Mesodermal cell (in vitro differentiated cells): ENCODE measurements around the gene ERCC5. TPM values are rescaled to one million over a fixed set of nuclear protein-coding genes. Genes with fewer than 3 reads are reported as not detected.
A peak's percentile ranks its signal among the peaks of the same experiment; 100 is the strongest.

Source experiments
- H3K27ac ChIP-seq: 2 replicates; pipeline ENCODE4 v1.7.0; 2013; ENCODE audit warnings: mild to moderate bottlenecking, low read depth, low read length, moderate library complexity; ENCODE audit not compliant: severe bottlenecking
- H3K36me3 ChIP-seq: 2 replicates; pipeline ENCODE4 v1.7.1; 2013; ENCODE audit warnings: mild to moderate bottlenecking, low read length, moderate library complexity; ENCODE audit not compliant: control insufficient read depth, insufficient read depth
- H3K4me1 ChIP-seq: one replicate; pipeline ENCODE4 v1.7.1; 2013; ENCODE audit warnings: mild to moderate bottlenecking, low read length; ENCODE audit not compliant: insufficient read depth, control insufficient read depth, poor library complexity, severe bottlenecking
- H3K4me3 ChIP-seq: 2 replicates; pipeline ENCODE4 v1.7.0; 2013; ENCODE audit warnings: low read length, control low read depth, mild to moderate bottlenecking; ENCODE audit not compliant: insufficient read depth, poor library complexity, severe bottlenecking; ENCODE audit errors: extremely low read depth
- H3K9me3 ChIP-seq: 2 replicates; pipeline ENCODE4 v1.7.1; 2013; ENCODE audit warnings: mild to moderate bottlenecking, low read length, moderate library complexity; ENCODE audit not compliant: control insufficient read depth
- WGBS, 2 experiments: methylation state at CpG; one replicate each; pipeline ENCODE4 v1.1.5; 2013; ENCODE audit warnings: missing lambda C conversion rate in 2 of 2; ENCODE audit not compliant: insufficient coverage in 2 of 2; 5-methylcytosine and 5-hydroxymethylcytosine counted together
- polyA plus RNA-seq, 2 experiments: library from polyadenylated mRNA; stranded (reverse); fragments of 50-300 nt; gene quantifications; one replicate each; pipeline ENCODE4 v1.2.3, GENCODE V29; 2013

The ERCC5 gene
- polyA plus RNA-seq (2013, experiment 1 of 2) = 49.0 TPM
- polyA plus RNA-seq (2013, experiment 2 of 2) = 47.9 TPM

- H3K4me3 ChIP-seq = peak within 1 kb of the TSS; percentile 98
- WGBS, 2 experiments = 0% methylated on average over 37 to 38 of the region's 49 CpGs
- no peaks in the 10 kb centered on the region for H3K4me1 ChIP-seq
- H3K27ac ChIP-seq = peak within 1 kb of the TSS; percentile 94
- no peaks in the 10 kb centered on the region for H3K9me3 ChIP-seq
- H3K36me3 ChIP-seq = no peaks in the 10 kb centered on the region
Measured at GRCh38 chr13:102845630-102846260, at the start of gene ERCC5. ERCC5 (plus strand) TSS chr13:102846032; CDS start chr13:102846267, 235 bp downstream.

DNA sequence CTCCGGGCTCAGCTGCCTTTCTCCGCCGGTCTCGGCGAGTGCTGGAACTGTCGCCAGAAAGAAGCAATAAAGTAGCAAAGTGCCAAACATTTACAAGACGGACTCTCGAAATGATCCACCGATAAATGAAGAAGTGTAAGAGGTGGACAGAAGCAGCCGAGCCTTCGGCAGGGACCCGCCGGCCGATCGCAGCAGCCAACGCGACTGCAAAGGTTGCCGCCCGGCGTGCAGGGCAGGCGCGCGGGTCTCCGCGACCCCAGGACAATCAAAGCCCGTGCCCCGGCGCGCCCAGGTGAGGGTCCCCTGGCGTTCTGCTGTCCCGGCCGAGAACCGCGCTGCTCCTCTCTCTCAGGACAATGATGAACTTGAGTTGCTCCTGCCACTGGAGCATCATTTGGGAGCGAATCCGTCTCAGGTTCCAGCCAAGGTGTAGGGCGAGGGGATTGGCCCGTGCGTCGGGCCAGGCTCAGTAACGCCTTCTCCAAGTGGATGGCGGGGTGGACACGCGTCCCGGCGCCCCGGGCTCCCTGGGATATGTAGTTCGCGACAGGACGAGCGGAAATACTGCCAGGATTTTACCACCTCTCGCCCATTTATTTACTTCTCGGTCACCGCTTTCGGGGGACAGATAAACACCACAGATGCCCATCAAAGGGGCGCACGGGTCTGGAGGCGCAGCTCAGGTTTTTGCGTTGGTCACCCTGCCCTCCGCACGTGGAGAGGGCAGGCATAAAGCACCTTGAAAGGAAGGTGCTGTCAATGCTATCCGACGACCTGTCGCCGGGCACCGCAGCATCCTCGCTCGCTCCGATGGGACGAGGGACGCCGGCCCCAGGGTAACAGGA, 47.0 kb upstream of the ERCC5 start, which contains the start of the genes BIVM and POGLUT2:
TSS of gene BIVM (plus strand) at position 539 of the 845 bp plus-strand sequence. CDS start 8,149 bp downstream, outside the sequence.
TSS of gene POGLUT2 (minus strand) at position 396 of the 845 bp plus-strand sequence. CDS start at position 90, 306 bp downstream.
- peak within 1 kb of the TSS; percentile 85 for H3K4me3 ChIP-seq
- WGBS, 2 experiments = 0 to 1% methylated on average over 64 to 67 of the region's 72 CpGs
- H3K27ac ChIP-seq = no peak within 1 kb of the TSS
- H3K36me3 ChIP-seq = peaks cover 4% of the 10 kb centered on the region
- H3K4me1 ChIP-seq = no peaks in the 10 kb centered on the region
- no peaks in the 10 kb centered on the region for H3K9me3 ChIP-seq

- 3 to 4% methylated on average over 52 to 59 of the region's 69 CpGs for WGBS, 2 experiments
- Histone ChIP-seq H3K9me3 (no peaks in the 10 kb centered on the region), H3K27ac (no peak overlapping the region), H3K4me3 (peak overlapping the region; percentile 85), H3K4me1 (no peaks in the 10 kb centered on the region), H3K36me3 (peaks cover 7% of the 10 kb centered on the region)
Measured at GRCh38 chr13:102799426-102800144, 46.2 kb upstream of the ERCC5 start.

- Histone ChIP-seq H3K36me3 (peaks cover 4% of the 10 kb centered on the region), H3K4me1 (no peaks in the 10 kb centered on the region), H3K9me3 (no peaks in the 10 kb centered on the region), H3K27ac (no peak overlapping the region), H3K4me3 (peak overlapping the region; percentile 85)
- 5% methylated on average over 43 to 50 of the region's 81 CpGs for WGBS, 2 experiments
Measured at GRCh38 chr13:102800145-102801041, 45.4 kb upstream of the ERCC5 start.

DNA sequence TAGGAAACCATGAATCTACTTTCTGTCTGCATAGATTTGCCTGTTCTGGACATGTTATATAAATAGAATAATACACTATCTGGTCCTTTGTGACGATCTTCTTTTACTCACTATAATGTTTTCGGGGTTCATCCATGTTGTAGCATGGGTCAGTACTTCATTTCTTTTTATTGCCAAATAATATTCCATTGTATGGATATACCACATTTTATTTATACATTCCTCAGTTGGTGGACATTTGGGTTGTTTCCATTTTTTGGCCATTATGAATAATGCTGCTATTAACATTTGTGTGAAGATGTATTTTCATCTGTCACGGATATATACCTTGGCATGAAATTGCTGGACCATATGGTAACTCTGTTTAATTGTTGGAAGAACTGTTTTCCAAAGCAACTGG, 40.2 kb upstream of the ERCC5 start:
- Histone ChIP-seq H3K36me3 (peaks cover 16% of the 10 kb centered on the region), H3K4me1 (no peaks in the 10 kb centered on the region), H3K4me3 (no peak overlapping the region), H3K9me3 (no peaks in the 10 kb centered on the region), H3K27ac (no peak overlapping the region)
- WGBS, 2 experiments = 80% methylated on average over 1 of the region's 3 CpGs; no CpG with 5 or more reads in 1 of the 2 experiments

DNA sequence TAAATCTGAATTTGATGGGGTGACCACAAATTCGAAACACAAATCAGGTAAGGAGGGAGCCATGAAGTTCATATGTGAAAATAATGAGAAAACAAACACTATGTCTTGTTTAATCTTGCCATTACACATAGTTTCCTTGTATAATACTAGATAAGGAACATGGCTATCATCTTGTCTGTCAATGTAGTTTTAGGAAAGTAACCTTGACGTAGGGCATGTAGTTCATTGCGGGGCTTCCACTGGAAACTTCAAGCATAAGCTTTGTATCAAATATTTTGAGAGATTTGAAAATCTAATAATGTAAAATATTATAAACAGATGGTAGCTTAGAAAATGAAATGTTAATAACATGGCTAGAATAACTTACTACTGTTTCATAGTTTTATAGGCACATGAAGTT, 38.1 kb upstream of the ERCC5 start:
- Histone ChIP-seq H3K9me3 (peaks cover 5% of the 10 kb centered on the region), H3K4me3 (no peak overlapping the region), H3K27ac (no peak overlapping the region), H3K4me1 (peaks cover 6% of the 10 kb centered on the region), H3K36me3 (peaks cover 23% of the 10 kb centered on the region)
- no CpG with 5 or more reads among the region's 3 CpGs for WGBS, 2 experiments

- Histone ChIP-seq H3K9me3 (peaks cover 5% of the 10 kb centered on the region), H3K36me3 (peaks cover 16% of the 10 kb centered on the region), H3K4me1 (peaks cover 13% of the 10 kb centered on the region), H3K4me3 (no peak overlapping the region), H3K27ac (no peak overlapping the region)
Measured at GRCh38 chr13:102812611-102813287, 33.1 kb upstream of the ERCC5 start.

GRCh38 chr13:102814025-102814607, 31.7 kb upstream of the ERCC5 start:
- WGBS, 2 experiments = 94 to 95% methylated on average over 6 of the region's 7 CpGs
- Histone ChIP-seq H3K27ac (no peak overlapping the region), H3K4me1 (peaks cover 20% of the 10 kb centered on the region)

DNA sequence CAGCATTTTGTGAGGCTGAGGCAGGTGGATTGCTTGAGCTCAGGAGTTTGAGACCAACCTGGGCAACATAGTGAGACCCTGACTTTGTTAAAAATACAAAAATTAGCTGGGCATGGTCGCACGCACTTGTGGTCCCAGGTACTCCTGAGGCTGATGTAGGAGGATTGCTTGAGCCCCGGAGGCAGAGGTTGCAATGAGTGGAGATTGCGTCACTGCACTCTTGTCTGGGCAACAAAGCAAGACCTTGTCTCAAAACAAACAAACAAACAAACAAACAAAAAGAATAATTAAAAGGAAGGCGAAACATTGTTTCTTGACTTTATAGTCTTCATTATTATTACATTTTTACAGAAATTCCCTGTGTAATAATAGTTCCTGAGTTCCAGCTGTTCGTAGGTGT, 31.0 kb upstream of the ERCC5 start:
- peaks cover 20% of the 10 kb centered on the region for H3K4me1 ChIP-seq
- WGBS, 2 experiments = 50% methylated on average over 2 of the region's 6 CpGs
- no peak overlapping the region for H3K27ac ChIP-seq
- H3K4me3 ChIP-seq = no peak overlapping the region
- peaks cover 5% of the 10 kb centered on the region for H3K9me3 ChIP-seq
- H3K36me3 ChIP-seq = peaks cover 10% of the 10 kb centered on the region

More at GRCh38 chr13:102814025-102814607, 31.7 kb upstream of the ERCC5 start:
- peaks cover 16% of the 10 kb centered on the region for H3K36me3 ChIP-seq
- H3K4me3 ChIP-seq = no peak overlapping the region
- H3K9me3 ChIP-seq = peaks cover 5% of the 10 kb centered on the region
